Fibroblast of peridontal ligament (primary cell): ENCODE data around the gene NKAIN2.

Experiments used
- DNase-seq: peaks from one replicate; pipeline ENCODE4 v3.0.0-alpha.2; 2010; ENCODE audit errors: extremely low read depth

NKAIN2 gene

GRCh38 chr6:123803504-123804013, at the start of gene NKAIN2:
Gene NKAIN2, plus strand, starts transcription at chr6:123803865.
- no peak for DNase-seq

- no peak for DNase-seq
Observed at GRCh38 chr6:123759472-123759871, 44.2 kb upstream of the NKAIN2 start.

- no peak for DNase-seq
Observed at GRCh38 chr6:123763904-123764303, 39.8 kb upstream of the NKAIN2 start.

GRCh38 chr6:123764722-123765121, 38.9 kb upstream of the NKAIN2 start:
- no peak for DNase-seq

- no peak for DNase-seq
Observed at GRCh38 chr6:123768921-123769320, 34.7 kb upstream of the NKAIN2 start.

- DNase-seq = no peak
Observed at GRCh38 chr6:123769431-123769830, 34.2 kb upstream of the NKAIN2 start.

- DNase-seq = no peak
Observed at GRCh38 chr6:123770247-123770949, 33.3 kb upstream of the NKAIN2 start.

GRCh38 chr6:123771126-123771525, 32.5 kb upstream of the NKAIN2 start:
- DNase-seq = no peak

- DNase-seq = peak; percentile 31
Observed at GRCh38 chr6:123777563-123777962, 26.1 kb upstream of the NKAIN2 start.

- DNase-seq = peak; percentile 16
Observed at GRCh38 chr6:123780021-123780420, 23.6 kb upstream of the NKAIN2 start.

- no peak for DNase-seq
Observed at GRCh38 chr6:123784330-123784729, 19.3 kb upstream of the NKAIN2 start.

GRCh38 chr6:123785039-123785438, 18.6 kb upstream of the NKAIN2 start:
- no peak for DNase-seq

- no peak for DNase-seq
Observed at GRCh38 chr6:123788319-123788718, 15.3 kb upstream of the NKAIN2 start.

GRCh38 chr6:123794190-123794589, 9.5 kb upstream of the NKAIN2 start:
- no peak for DNase-seq

GRCh38 chr6:123794799-123795198, 8.9 kb upstream of the NKAIN2 start:
- no peak for DNase-seq

GRCh38 chr6:123801067-123801466, 2.6 kb upstream of the NKAIN2 start:
- DNase-seq = no peak

GRCh38 chr6:123802351-123802696, 1.3 kb upstream of the NKAIN2 start:
- no peak for DNase-seq

- DNase-seq = peak; percentile 66
Observed at GRCh38 chr6:123802697-123803503, 765 bp upstream of the NKAIN2 start.

- DNase-seq = no peak
Observed at GRCh38 chr6:123804014-123804786, 535 bp downstream of the NKAIN2 start.

- DNase-seq = no peak
Observed at GRCh38 chr6:123804787-123805540, 1.3 kb downstream of the NKAIN2 start.

- DNase-seq = no peak
Observed at GRCh38 chr6:123805921-123806320, 2.3 kb downstream of the NKAIN2 start.

- DNase-seq = no peak
Observed at GRCh38 chr6:123806561-123806960, 2.9 kb downstream of the NKAIN2 start.
